Femur (tissue), 1 donor: ENCODE measurements around the gene GPATCH2L.

Experiments
- DNase-seq: peaks from one replicate; pipeline ENCODE4 v3.0.0-alpha.2; 2017

GPATCH2L gene

DNA sequence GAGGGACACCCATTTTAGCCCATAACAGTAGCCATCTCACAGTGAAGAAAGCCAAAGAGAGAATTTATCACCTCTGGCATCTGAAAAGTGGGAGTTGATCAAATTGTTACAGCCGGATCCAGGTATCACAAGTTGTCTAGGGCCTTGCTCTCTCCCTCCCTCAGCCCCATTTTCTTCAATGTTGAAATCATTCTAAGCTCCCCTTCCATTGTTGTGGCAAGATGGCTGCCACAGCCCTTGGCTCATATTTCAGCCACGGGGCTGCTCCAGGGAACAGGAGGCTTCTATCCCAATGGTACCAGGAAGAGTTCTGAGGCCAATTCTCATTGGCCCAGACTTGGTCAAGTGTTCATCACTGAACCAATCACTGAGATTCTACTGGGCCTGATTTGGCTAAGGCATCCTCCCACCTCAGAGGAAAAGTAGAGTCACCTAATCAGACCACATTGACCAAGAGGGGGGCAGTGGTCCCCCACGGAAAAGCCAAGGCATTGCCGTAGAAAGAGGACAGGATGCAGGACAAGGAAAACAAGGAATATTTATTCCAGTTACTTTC lies 106.2 kb downstream of the GPATCH2L start:
- DNase-seq: no peak

DNA sequence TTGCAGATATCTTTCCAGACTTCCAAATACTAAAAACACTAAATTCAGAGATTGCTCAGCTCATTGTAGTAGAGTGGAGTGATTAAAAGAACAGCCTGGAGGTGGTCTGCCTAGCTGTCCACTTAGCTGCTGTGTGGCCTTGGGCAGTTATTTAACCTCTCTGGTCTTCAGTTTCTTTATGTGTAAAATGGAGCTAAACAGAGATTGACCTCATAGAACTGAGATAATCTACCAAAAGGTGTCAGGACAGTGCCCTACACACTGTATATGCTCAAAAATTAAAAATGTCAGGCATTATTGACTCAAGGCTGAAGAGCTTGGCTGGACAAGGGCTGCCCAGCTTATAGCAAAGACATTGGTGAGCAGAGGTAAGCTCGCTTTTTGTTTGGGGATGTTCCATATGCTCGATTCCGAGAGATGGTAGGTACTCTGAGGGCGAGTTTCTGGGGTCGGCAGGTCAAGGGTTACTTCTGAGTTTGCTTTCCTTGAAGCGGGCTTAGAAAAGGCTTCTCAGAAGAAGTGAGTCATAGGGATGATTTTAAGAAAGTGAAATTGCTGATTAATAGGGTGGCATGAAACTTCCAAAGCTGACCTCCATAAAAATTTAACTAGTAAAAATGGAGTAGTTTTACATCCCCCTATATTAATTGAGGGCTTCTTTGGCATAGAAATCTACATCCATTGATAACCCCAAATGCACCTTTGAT lies 107.5 kb downstream of the GPATCH2L start:
- DNase-seq: no peak

DNA sequence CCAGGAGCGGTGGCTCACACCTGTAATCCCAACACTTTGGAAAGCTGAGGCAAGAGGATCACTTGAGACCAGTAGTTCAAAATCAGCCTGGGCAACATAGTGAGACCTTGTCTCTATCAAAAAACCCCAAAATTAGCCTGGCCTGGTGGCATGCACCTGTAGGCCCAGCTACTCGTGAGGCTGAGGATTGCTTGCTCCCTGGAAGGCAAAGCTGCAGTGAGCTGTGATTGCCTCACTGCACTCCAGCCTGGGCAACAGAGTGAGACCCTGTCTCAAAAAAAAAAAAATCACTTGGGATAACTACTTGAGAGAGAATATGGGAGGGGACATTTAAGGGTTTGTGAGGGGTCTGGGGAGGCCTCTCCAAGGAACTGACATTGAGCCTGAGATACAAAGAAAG lies 109.0 kb downstream of the GPATCH2L start:
- DNase-seq: no peak

DNA sequence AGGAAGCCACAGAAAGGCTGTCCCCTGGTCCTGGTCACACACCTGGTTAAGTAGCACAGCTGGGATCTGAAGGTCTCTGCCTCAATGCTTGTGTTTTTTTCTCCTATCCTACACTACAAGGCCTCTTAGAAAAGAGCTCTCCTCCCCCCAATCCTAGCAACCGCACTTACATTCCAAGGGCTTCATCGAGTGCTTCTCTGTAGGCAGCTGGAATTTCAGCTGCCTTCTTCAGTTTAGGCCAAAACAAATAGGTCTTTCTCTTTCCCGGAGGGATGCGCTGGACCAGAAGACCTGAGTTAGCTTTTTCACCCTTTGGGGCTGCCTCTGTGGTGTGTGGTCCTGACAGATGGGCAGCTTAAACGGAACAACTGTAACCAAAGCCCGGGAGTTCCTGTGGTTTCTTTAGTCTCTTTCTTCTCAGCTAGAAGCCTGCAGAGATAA lies 109.7 kb downstream of the GPATCH2L start:
- DNase-seq: peak; percentile 23

DNA sequence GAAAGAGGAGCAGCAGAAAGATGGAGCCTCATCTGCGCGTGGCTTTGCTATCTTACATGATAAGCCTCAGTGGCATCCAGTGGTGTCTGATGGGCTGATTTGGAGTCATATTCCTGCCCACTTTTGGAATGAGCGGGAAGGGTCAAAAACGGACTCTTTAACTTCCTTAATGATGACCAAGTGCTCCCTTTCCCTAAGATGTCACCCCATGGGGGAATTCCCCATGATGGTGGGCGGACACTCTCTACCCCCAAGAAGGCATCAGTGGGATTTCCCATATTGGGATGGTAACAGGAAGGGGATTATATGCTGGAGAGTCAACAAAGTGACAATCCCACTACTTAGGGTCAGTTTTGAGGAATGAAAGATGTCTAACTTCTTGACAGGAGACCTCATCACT lies 110.9 kb downstream of the GPATCH2L start:
- no peak for DNase-seq
